Loucy (cell line): ENCODE results near the gene CADM4.

Source experiments
- EZH2phosphoT487 ChIP-seq: fragments of 200-600 bp; IDR thresholded peaks from 2 replicates; pipeline ENCODE4 v1.6.1; 2018; ENCODE audit warnings: antibody characterized with exemption, mild to moderate bottlenecking, moderate library complexity, borderline replicate concordance
- TF ChIP-seq, protein P1 (sequence below): fragments of 200-600 bp; sonication (generic); conservative IDR thresholded peaks from 2 replicates; pipeline ENCODE4 v1.5.1; 2014; ENCODE audit warnings: mild to moderate bottlenecking, antibody characterized with exemption, low read length

DNA sequence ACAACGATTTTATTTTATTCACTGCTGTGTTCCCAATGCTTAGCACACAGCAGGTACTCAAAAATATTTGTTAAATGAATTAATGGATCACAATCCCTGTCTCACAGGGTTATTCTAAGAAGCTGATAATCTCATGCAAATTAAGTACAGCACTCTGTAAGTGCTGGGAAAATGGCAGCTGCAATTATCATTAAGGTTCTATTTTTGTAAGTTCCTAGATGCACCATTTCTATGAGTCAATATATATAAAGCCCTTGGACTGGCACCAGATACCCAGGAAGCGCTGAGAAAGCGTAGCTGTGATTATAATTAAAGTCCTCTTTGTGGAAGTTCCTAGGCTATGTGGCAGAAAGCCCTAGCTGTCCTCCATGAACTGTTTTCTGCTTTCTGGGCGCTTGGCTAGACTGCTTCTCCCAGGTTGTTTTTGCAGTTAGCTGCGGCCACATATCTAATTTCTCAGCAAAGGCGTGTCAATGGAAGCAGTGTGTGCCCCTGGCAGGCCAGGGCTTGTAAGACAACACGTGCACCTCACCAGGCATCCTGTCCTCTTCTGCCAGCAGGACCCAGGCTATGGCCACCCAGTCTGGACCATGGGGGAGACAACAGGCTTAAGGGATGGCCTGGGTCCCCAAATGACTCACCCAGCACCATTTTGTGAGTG is 33.0 kb downstream of the CADM4 start:
- TF ChIP-seq, protein P1, sequence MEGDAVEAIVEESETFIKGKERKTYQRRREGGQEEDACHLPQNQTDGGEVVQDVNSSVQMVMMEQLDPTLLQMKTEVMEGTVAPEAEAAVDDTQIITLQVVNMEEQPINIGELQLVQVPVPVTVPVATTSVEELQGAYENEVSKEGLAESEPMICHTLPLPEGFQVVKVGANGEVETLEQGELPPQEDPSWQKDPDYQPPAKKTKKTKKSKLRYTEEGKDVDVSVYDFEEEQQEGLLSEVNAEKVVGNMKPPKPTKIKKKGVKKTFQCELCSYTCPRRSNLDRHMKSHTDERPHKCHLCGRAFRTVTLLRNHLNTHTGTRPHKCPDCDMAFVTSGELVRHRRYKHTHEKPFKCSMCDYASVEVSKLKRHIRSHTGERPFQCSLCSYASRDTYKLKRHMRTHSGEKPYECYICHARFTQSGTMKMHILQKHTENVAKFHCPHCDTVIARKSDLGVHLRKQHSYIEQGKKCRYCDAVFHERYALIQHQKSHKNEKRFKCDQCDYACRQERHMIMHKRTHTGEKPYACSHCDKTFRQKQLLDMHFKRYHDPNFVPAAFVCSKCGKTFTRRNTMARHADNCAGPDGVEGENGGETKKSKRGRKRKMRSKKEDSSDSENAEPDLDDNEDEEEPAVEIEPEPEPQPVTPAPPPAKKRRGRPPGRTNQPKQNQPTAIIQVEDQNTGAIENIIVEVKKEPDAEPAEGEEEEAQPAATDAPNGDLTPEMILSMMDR = no peak
- TF ChIP-seq EZH2phosphoT487 = no peak
